ENCODE measurements around the gene MAP3K19.
A peak's percentile ranks its signal among the peaks of the same experiment; 100 is the strongest.
"Not testable (repeated sequence)": the region's sequence is repeated elsewhere in the genome, so short reads cannot be mapped to it uniquely, and the experiment has no call there.

Gene MAP3K19

DNA sequence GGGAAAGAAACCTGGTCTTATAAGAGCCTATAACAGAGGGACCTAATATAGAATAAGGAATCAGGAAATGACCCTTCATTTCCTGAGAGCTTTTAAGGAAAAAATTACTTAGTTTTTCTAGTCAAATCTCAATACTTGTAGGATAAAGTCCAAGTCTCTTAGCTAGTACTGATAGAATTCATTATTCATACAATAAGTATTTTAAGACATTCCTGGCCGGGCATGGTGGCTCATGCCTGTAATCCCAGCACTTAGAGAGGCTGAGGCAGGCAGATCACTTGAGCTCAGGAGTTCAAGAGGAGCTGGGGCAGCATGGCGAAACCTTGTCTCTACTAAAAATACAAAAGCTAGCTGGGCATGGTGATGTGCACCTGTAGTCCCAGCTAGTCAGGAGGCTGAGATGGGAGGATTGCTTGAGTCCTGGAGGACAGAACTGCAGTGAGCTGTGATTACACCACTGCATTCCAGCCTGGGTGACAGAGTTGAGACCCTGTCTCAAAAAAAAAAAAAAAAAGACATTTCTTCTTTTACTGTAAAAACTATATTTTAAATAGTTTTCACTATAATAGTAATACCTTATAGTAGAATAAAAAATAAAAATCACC is 8.0 kb upstream of the MAP3K19 start:
- H3K27ac ChIP-seq: no peak overlapping the region
- no peak overlapping the region for H3K4me3 ChIP-seq

DNA sequence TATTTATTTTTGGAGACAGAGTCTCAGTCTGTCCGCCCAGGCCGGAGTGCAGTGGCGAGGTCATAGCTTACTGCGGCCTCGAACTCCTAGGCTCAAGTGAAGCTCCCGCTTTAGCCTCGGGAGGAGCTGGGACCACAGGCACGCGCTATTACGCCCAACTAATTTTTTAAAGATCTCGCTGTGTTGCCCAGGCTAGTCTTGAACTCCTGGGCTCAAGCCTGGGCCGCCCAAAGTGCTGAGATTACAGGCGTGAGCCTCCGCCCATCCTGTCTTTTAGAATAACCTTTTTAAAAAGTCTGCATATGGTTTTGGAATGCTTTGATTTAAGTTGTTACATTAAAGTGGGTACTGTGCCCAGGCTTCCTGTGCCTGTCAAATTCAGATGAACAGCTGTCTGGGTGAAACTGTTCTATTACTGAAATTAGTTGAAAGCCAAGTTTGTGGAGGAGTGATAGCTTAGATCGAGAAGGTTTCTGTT is 5.8 kb upstream of the MAP3K19 start:
- peak overlapping the region in 20 of 21 experiments; percentile 84 to 99 (median 94) for H3K27ac ChIP-seq
- peak overlapping the region; percentile 51 to 84 (median 81) for H3K4me3 ChIP-seq

DNA sequence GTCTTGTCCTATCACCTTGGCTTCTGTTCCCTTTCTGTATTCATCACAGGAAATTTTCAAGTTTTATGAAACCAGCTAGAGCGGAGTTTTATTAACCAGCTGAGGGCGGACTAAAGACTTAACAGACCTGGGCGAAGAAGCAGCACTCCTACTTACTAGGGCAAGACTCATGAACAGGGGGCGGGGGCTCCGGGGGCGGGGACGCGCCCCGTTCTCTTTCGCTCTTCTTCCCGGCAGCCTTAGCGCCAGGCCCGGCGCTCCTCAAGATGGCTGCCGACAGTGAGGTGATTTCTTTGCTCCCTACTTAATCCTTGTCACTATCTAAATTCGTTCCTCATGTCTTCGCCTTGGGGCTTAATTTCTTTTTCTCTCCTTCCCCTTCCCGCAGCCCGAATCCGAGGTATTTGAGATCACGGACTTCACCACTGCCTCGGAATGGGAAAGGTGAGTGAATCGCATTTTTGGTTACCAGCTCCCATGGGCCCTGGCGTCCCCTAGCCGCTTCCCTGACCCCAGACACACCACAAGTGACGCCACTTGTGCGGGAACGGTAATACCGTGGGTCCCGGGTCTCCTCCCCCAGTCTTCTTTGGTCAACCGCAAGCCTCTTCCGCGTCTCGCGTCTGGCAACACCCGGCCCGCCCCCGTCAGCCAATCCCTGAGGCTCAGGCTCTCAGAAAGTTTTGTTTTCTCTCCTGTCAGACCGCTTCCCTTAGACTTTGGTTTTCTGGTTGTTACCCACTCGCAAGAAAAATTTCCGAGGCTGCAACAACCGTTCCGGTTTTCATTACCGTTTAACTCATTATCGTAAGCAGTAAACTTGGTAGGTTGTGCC is 5.0 kb upstream of the MAP3K19 start, which contains the start of gene RAB3GAP1:
Gene RAB3GAP1, plus strand, starts transcription at position 251 of the 835 bp plus-strand sequence. Its CDS starts 16 bp downstream, at position 267.
- Histone ChIP-seq H3K4me3 (peak within 1 kb of the TSS; percentile 51 to 84 (median 81)), H3K27ac (peak within 1 kb of the TSS; percentile 65 to 99 (median 94))

DNA sequence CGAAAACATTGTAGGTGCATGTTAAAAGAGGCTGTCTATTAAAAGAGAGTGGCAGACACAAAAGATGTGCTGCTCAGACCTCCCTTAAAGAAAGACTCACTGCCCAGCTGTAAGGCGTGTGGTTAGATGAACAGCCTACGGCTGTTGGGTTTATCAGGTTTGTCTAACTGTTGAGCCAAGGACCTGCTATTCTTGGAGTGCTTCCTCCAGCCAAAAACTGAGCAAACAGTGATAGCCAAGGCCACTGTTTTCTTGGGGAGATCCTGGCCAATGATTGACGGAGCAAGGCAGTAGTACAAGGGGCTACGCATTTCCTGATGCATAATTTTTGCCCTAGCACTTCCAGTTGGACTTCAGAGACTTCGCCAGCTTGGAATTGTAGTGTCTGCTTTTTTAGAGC is 3.4 kb upstream of the MAP3K19 start:
- Histone ChIP-seq H3K27ac (no peak overlapping the region), H3K4me3 (no peak overlapping the region)

DNA sequence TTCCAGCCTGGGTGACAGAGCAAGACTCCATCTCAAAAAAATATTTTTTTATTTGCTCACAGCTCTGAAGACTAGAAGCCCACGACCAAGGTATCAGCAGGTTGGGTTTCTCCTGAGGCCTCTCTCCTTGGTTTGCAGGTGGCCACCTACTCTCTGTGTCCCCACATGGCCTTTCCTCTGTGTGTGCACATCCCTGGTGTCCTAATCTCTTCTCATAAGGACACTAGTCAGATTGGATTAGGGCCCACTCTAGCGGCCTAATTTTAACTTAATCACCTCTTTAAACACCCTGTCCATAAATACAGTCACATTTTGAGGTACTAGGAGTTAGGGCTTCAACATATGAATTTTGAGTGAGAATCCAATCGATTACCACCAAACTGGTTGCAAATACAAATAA is 2.9 kb upstream of the MAP3K19 start:
- H3K4me3 ChIP-seq: no peak overlapping the region
- no peak overlapping the region for H3K27ac ChIP-seq

DNA sequence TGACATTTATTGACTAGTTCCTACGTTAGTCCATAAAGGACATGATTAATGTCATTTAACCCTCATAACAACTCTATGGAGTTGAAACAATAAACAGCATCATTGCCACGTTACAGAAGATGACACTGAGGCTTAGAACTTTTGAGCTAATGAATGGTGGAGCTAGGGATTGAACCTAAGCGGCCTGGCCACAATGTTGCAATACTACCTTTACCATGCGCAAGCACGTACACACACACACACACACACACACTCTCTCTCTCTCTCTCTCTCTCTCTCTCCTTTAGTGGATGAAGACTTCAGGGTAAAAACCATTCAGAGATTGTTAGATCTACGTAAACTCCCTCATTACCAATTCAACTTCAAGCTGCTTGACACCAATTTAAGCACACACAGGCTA is 875 bp upstream of the MAP3K19 start:
- no peak overlapping the region for H3K27ac ChIP-seq

DNA sequence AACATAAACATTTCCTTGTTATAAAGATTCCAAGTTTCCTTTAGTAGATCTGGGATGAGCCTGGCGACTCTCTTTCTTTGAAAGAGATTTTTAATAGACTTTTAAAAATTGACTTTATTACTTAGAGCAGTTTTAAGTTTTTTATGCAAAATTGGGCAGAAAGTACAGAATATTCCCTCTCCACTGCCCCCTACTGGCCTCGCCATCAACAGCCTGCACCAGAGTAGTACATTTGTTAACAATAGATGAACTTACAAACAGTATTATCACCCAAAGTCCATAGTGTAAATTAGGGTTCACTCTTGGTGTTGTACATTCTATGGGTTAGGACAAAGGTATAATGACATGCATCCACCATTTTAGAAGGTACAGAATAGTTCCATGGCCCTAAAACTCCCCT is 3.9 kb downstream of the MAP3K19 start:
- Histone ChIP-seq H3K4me3 (no peak overlapping the region), H3K27ac (no peak overlapping the region)

More for the DNA sequence above, 875 bp upstream of the MAP3K19 start:
- H3K4me3 ChIP-seq: no peak overlapping the region

DNA sequence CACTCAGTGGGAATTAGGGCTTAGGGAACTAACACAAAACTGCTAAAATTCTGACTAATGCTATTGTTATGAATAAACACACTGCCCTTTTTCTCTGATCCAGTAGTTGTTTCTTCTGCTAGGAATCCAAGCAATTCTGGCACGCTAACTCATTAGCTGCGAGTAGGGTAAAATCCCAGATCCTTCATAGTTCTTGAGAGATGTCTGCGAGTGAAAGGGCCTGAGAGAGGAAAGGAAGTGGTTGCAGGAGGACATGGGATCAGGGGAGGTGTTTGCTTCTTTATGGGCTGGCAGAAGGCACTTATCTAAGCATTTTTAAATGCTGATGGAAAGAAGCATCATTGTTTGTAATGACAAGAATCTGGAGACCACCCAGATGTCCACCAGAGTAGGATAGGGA is 9.4 kb downstream of the MAP3K19 start:
- Histone ChIP-seq H3K4me3 (no peak overlapping the region), H3K27ac (no peak overlapping the region)

DNA sequence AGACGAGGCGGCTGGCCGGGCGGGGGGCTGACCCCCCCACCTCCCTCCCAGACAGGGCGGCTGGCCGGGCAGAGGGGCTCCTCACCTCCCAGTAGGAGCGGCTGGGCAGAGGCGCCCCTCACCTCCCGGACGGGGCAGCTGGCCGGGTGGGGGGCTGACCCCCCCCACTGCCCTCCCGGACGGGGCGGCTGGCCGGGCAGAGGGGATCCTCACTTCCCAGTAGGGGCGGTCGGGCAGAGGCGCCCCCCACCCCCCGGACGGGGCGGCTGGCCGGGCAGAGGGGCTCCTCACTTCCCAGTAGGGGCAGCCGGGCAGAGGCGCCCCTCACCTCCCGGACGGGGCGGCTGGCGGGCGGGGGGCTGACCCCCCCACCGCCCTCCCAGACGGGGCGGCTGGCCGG is 14.0 kb downstream of the MAP3K19 start:
- not testable (repeated sequence) for H3K4me3 ChIP-seq, H3K27ac ChIP-seq

DNA sequence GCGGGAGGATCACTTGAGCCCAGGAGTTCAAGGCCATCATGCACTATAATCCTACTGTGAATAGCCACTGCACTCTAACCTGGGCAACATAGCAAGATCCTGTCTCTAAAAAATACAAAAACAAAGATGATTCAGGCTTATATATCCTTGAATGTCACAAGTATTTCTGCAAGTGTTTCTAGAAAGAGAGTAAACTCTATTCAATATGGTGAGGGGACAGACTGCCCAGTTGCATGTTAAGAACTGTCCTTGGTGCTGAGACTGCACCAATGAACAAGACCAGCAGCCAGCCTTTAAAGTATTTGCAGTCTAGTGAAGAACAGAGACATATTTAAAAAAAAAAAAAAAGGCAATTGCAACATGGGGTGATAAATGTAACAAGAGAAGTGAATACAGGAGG is 16.4 kb downstream of the MAP3K19 start:
- Histone ChIP-seq H3K27ac (no peak overlapping the region), H3K4me3 (no peak overlapping the region)

DNA sequence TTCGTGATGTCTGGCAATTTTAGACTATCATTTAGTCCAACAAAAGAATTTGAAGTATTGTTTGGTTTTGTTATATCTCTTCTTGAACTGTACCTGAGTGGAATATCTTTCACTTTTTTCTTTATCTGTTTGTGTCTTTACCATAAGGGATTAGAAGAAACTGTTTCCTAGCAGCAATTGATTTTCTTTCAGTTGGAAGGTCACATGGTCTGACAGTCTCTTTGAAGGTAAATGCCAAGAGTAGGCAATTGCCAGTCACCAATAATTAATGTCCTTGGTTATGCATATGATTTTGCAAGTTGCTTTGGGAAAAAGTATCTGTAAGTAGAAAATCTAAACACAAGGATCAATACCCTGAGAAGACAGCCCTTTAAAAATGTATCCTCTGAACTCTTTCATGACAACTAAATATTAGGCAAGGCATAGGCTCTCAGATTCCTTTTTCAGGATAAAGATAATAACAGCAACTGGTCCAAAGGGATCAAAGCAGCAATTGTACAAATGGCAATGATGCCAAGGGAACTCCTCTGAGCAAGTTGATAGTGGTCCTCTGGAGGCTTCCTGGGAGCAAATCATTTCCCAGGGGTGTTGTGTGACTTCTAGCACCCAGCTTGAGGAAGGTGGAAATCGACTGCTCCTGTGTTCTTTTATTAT is 17.6 kb downstream of the MAP3K19 start:
- H3K4me3 ChIP-seq: no peak overlapping the region

DNA sequence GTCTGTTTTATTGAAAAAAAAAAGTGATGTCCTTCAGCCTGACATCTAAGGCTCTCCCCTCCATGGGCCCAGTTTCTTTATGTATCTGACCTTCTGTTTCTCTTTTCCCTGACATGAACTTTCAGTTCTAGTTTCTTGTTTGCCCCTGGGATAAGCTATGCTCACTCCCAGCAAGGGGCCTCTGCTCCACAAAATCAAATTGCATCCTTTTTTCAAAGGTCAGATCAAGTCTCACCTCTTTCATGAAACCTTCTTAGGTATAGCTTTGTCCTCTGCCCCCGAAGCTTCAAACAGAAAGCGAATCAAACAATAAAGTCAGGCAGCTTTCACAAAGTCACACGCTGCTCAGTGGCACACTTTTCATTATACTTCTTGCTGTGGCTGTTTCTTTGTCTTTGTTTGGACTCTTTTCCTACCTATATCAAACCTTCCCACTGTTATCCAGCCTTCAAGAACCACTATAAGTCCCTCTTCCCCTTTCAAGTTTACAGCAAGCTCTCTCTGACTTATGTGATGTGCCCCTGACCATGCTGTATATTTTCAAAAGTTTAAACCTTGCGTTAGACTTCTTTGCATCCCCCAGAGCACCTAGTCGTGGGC is 23.3 kb downstream of the MAP3K19 start:
- H3K27ac ChIP-seq: no peak overlapping the region
- no peak overlapping the region for H3K4me3 ChIP-seq

More for the DNA sequence above, 17.6 kb downstream of the MAP3K19 start:
- no peak overlapping the region for H3K27ac ChIP-seq

DNA sequence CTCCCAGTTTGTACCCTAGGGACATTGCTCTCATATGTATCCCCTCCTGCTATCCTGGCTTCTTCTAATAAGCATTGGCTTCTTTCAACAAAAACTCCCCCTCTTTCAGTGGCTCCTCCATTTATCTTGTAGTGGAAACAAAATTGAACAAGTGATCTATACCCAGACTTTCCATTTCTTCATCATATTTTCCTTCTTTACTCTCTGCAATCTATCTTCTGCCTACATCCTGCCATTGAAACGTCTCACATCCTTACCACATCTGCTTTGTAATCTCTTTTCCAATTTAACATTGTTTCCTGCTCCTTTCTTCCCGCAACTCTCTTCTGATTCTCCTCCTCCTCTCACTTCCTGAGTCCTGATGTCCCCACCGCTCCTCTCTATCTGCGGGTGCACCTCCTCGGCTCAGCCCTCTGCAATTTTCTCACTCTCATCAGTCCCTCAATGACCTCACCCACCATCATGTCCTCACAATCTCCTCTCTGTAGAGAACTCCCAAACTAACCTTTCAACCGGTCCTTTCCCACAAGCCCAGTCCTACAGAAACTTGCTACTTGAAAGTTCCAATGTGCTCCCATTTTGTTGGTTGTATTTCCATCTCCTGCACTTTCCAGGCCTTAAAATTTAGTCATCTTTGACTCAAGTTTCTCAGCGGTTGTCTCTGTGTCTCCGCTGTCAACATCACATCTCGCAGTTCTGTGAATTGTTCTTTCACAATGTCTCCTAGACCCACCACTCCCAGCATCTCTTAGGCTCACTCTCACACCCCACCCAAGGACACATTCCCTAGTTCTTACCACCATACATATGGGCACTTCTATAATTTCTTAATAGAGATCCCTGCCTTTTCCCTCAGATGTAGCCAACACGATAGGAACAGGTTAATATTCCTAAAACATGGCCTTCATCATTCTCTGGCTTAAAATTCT is 24.0 kb downstream of the MAP3K19 start:
- no peak overlapping the region for H3K27ac ChIP-seq

DNA sequence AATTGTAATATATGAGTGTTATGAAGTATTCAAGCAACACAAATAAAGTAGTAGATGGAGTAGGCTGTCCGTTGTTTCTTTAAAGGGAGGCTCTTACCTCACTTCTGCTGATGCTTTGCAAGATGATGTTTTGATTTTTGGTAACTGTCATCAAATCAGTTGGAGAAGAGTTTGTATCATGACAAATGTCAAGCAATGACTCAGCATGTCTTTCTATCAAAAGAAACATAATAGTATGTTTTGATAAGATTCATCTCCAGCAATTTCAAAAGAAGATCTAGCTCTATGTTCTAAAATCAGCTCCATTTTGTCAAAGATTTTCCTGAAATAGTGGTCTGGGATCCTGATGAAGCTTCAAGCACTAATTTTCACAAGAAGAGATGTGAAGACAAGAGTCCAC is 25.6 kb downstream of the MAP3K19 start:
- Histone ChIP-seq H3K4me3 (no peak overlapping the region), H3K27ac (no peak overlapping the region)

More for the DNA sequence above, 24.0 kb downstream of the MAP3K19 start:
- H3K4me3 ChIP-seq: no peak overlapping the region

DNA sequence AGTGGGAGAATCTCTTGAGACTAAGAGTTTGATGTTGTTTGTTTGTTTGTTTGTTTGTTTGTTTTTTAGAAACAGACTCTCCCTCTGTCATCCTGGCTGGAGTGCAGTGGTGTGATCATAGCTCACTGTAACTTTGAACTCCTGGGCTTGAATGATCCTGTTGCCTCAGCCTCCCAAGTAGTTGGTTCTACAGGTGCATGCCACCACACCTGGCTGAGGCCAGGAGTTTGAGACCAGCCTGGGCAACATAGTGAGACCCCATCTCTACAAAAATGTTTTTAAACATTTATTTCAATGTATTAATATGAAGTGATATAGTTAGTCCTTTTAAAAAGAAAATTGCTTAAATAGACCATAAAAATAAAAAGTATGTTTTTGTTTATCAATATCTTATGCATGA is 35.6 kb downstream of the MAP3K19 start:
- no peak overlapping the region for H3K4me3 ChIP-seq
- H3K27ac ChIP-seq: no peak overlapping the region

DNA sequence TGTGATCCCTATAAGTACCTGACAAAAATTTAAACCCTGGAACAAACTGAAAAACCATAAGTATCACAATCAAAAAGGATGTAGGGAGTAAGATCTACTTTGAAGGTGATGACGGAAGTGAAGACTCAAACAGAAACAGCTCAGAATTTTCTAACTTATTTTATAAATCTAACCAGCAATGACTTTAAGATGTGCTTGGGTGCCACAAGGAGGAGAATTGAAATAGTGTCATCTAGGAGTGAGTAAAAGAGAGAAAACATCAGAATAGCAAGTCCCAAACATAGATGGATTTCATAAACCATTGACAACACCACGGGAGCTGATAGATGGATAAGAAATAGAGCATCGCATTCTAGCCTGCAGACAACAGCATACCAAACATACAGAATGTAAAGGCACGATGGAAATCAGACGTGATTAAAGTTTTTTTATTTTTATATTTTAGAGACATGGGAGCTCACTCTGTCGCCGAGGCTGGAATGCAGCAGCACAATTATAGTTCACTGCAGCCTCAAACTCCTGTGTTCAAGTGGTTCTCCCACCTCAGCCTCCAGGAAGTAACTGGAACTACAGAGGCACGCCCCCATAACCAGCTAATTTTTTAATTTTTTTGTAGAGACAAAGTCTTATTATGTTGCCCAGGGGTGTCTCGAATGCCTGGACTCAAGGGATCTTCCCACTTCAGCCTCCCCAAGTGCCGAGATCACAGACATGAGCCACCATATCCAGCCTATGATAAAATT is 36.9 kb downstream of the MAP3K19 start:
- Histone ChIP-seq H3K4me3 (no peak overlapping the region), H3K27ac (no peak overlapping the region)

DNA sequence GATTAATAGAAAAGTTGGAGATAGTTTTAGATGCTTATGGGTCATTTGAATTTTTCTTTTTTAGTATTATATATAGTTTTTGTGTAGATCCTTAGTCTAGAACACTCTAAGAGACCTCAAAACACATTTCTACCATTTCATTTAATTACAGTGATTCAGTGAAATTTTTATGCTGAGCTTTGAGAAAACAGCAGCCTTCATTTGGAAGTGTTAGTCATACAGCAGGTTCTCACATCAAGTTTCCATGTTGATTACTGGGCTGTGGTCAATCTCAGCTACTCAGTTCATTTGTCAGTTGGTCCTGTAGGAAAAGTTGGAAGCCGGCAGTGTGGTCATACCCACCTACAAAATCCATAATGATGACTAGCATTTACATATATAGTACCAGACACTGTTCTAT is 37.9 kb downstream of the MAP3K19 start:
- H3K4me3 ChIP-seq: no peak overlapping the region
- no peak overlapping the region for H3K27ac ChIP-seq

DNA sequence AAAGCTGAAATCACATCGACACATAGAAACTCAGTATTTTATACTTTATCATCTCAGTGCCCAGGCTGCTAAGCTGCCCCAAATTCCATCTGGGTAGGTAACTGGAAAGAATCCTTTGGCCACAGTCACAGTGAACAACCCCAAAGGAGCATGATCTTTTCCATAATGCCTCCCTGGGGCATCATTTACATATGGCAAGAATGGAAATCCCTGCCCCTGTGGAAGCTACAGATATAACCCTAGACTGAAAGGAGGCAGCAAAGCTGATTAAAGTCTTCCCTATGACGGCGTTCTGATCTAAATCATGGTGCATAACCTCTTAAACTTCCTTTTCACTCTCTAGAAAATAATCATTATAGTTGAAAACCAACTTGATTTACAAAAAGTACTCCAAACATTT is 41.5 kb downstream of the MAP3K19 start:
- no peak overlapping the region for H3K27ac ChIP-seq
- no peak overlapping the region for H3K4me3 ChIP-seq

Measured in skin epidermis (tissue), 12 donors.